Stimulated activated CD4-positive, alpha-beta T cell treated with anti-CD3 and anti-CD28 coated beads, Interleukin-1b, Interleukin-23, amount 100 ng/mL, for 4 hours (primary cell): ENCODE measurements around the gene ACADVL.

ENCODE experiments used
- DNase-seq, 2 donors: peaks; one replicate each; pipeline ENCODE4 v3.0.0-alpha.2; 2020; ENCODE audit warnings: low read depth in 2 of 2

ACADVL gene

DNA sequence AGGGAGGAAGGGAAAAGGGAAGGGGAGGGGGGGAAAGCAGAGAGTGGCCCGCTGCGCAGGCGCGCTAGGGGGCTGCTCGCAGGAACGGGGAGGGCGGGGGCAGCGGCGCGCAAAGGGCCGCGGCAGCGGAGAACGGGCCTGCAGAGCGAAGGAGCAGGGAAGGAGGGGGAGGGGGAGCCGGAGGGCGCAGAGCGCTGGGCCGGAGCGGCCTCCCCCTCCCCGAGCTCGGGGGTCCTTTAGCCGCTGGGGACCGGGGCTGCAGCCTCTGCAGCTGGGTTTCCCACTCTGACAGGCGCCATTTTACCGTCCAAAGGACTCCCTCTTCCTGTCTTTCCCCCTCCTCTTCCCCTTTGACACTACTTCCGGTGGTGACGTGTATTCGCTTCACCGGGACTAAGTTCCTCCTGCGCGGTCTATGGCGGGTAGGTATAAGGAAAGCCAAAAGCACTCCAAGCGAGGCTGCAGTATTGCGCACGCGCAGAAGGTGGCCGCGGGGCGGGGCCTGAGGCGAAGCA, 32.0 kb downstream of the ACADVL start, which contains the start of gene CTDNEP1:
Gene CTDNEP1 (minus strand): TSS at position 74 of the 515 bp plus-strand sequence. CDS start 438 bp downstream, outside the sequence.
- DNase-seq: peak; percentile 98 to 99

GRCh38 chr17:7252176-7253043, 32.7 kb downstream of the ACADVL start, which contains the start of gene ELP5:
TSS of gene ELP5 (plus strand) at chr17:7252215. CDS start at chr17:7252551, 336 bp downstream.
- DNase-seq: peak; percentile 65 to 80

- no peak for DNase-seq
These were observed 33.3 kb downstream of the ACADVL start for GRCh38 chr17:7253082-7253481.

DNA sequence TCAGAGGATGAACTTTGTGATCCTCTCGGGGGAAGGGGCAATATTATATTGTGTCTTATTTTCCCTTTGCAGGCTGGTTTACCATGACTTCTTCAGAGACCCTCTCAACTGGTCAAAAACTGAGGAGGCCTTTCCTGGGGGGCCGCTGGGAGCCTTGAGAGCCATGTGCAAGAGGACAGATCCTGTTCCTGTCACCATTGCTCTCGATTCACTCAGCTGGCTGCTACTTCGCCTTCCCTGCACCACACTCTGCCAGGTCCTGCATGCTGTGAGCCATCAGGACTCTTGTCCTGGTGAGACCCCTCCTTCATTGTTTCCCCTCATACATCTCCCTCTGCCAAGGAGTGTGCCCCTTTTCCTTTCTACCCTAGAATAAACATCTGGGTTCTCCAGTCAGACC, 34.8 kb downstream of the ACADVL start:
- no peak for DNase-seq

DNA sequence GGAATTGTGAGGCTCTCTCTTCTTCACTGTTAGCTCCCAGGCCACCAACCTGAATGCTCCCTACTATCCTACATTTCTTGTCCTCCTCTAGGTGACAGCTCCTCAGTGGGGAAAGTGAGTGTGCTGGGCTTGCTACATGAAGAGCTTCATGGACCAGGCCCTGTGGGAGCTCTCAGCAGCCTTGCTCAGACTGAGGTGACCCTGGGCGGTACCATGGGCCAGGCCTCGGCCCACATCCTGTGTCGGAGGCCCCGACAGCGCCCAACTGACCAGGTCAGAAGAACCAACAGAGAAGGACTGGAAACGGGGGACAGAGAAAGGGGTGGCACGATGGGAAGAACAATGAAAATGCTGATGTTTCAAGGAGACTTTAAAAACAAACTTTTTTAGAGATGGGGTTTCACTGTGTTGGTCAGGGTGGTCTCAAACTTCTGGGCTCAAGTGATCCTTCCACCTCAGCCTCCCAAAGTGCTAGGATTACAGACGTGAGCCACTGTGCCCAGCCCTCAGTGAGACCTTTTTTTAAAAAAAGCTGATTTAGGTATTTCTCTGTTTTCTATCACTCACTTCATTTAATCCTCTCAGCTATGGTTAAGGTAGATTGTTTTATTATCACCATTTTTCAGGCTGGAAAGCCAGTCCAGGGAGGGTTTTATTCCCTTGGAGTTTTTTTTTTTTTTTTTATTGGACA, 37.2 kb downstream of the ACADVL start:
- no peak for DNase-seq

- no peak for DNase-seq
These were observed 39.2 kb downstream of the ACADVL start for GRCh38 chr17:7258731-7259554.

GRCh38 chr17:7259555-7259889, 39.8 kb downstream of the ACADVL start:
- no peak for DNase-seq

DNA sequence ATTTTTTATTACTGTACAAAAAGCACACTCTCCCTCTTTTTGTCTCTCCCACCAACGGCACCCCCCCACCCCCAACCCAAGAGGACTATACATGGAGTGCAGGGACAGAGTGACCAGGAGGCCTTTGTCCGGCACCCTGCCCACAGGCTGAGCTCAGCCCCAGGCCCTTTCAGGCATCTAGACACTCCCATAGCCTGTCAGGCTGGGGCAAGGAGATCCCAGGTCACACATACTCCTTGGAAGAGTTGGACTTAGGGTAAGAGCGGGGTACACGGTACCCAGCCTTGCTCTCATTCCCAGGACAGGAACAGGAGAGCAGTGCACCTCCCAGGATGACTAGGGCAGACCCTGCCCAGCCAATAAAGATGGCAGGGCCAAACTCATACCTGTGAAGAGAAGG, 40.4 kb downstream of the ACADVL start:
- DNase-seq: no peak

DNA sequence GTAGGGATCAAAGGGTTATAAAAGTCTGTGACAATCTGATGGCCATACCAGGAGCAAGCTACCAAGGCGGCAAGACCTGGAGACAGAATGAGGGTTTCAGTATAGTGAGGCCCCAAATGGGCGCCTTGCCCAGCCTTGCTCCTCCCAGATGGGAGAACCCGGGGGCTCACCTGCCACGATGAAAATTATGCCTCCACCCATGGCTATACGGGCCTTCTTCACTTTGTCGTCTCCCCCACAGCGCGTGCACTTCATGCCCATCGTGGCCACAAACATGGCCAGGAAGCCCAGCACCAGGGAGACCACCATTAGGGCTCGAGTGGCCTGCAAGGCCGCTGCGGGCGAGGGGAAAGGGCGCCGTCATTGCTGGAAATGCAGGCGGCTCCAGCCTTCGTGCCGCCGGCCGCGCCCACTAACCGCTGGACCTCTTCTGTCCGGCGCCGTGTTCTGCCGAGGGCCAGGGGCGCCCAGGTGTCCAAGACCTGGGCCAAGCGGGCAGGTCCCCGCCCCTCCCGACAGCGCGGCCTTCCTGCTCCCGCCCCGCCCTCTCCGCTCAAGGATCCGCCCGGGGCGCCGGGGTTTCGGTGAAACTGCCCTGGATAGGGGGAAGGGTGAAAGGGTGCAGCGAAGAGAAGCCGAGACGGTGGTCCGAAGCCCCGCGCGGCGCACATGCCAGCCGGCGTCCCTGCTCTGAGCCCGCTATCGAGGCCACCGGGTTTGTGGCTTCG, 41.1 kb downstream of the ACADVL start:
- DNase-seq: no peak

DNA sequence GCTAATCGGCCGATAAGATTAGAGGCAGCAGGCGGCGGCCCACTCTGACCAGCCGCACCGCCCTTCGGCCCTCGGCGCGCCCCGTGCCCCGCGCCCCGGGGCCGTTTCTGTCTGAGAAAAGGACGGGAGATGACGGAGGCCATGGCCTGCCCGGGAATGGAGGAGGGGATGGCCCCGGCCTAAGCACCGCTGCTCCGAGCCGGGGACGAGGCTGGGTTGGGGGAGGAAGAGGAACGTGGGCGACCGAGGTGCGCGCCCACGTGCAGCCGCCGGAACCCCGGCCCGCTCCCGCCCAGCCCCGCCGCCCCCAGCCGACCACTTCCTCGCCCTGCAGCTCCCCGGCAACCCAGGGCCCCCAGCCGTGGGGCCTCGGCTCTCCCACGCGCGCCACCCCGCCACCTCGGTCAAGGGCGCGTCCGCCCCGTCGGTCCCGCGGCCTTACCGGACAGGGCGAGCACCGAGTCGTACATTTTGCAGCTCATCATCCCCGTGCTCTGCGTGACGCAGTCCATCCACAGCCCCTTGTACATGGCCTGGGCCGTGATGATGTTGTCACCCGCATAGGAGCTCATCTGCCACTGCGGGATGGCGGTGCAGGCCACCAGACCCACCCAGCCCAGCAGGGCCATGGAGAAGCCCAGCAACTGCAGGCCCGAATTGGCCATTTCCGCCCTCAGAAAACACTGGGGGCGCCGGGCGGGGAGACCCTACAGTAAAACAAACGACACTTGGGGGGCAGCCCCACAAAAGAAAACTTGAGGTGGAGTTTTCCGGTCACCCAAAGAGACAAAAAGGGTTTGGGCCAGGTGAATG, 41.8 kb downstream of the ACADVL start:
- DNase-seq: peak in 1 of 2 donors; percentile 30

DNA sequence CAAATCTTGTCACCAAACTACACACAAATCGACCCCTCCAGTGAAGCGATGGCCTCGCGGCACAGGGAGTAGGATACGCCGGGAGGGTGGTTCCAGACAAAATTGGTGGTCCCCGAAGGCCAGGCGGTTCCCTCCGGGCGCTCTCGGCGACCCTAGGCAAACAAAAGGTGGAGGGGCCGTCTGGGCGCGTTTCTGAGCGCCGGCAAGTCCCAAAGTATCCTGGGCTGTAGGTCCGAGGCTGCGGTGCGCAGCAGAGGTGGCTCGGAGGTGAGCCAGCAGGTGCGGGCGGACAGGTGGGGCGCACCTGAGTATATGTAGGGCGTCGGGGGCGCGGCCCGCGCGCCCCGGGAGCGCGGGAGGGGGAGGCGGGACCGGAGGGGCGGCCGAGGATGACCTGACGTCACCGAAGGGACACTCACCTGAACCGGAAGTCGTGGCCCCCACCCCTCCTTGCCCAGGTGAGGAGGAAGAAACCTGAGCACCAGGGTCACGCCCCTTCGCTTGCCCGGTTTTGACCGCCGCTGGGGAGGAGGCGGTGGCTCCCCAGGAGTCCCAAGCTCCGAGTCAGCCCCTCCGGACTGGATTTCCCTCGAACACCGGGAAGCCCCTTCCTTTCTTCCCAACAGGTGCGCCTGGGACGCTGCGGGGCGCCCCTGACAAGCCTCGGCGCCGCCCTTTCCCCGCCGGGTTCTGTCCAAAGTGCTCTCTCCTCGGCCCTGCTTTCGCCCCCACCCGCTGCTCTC, 42.6 kb downstream of the ACADVL start, which contains the start of gene CLDN7:
Gene CLDN7 (minus strand): TSS at position 287 of the 743 bp plus-strand sequence. CDS start 435 bp downstream, outside the sequence.
- DNase-seq: no peak

- DNase-seq: no peak
These were observed 43.4 kb downstream of the ACADVL start for GRCh38 chr17:7262935-7263800.

- no peak for DNase-seq
These were observed 44.0 kb downstream of the ACADVL start for GRCh38 chr17:7263801-7264078.

DNA sequence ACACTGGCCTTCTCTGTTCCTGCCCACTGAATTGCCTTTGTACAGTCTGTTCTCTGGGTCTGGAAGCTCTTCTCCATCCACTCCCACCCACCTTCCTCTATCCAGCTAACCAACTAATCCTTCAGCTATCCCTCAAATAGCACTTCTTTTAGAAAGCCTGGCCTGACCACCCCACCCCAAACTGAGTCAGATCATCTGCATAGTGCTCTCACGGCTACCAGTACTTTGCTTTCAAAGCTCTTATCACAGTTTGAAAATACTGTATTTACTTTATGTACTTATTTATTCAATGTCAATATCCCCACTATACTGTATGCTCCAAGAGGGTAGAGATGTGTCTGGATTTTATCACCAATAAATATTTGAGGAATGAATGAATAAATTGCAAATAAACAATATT, 47.0 kb downstream of the ACADVL start:
- no peak for DNase-seq
